Measurements from ENCODE around the gene PPM1J.

Gene PPM1J

DNA sequence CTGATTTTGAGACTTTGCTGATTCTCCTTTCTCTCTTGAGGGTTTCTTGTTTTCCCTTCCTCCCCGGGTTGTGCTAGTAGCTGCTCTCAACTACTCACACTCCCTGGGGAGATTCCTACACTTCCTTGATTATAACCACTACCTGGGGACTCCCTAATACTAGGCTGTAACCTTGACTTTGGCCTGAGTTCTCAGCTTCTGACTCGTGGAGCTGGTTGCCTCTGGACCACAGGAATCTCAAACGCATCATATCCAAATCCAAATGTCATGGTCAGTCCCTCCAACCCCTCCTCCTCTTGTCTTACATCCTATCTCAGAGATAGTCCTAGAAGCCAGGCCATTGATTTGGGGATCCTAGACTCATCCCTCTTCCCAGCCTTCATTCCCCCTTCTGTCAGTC lies 28.7 kb downstream of the PPM1J start:
- no peak for DNase-seq

DNA sequence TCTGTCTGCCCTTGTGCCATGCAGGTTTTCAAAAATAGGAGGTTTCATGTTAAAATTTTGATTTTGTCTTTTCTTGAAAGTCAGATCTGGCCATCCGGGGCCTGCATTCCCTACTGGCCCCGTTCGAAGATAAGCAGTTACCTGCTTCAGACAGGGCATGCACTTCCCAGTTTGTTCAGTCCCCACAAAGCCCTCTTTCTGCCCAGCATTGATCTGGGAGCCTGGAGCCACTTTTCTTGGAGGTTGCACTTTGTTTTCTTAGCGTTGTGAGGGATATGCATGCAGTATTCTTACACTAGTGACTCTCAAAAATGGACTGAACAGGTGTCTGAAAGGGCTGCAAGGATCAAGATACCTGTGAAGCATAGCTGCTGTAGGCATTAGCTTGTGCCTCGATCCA lies 29.2 kb downstream of the PPM1J start:
- no peak for DNase-seq

DNA sequence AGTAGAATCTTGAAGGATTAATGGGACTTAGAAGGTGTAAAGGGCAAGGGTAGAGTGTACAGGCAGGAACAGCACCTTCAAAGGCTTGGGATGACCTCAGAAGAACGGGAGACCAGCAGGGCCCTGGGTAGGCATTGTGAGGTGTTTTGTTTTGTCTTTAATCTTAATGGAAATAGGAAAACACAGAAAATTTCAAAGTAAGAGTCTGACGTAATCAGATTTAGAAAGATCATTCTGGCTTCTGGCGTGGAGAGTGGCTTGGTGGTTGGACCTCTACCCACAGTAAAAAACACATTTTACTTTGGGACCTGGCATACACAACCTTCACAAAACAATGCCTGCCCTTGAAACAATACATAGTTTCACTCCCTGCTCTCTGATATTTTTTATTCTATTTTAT lies 36.5 kb downstream of the PPM1J start:
- DNase-seq, result no peak

DNA sequence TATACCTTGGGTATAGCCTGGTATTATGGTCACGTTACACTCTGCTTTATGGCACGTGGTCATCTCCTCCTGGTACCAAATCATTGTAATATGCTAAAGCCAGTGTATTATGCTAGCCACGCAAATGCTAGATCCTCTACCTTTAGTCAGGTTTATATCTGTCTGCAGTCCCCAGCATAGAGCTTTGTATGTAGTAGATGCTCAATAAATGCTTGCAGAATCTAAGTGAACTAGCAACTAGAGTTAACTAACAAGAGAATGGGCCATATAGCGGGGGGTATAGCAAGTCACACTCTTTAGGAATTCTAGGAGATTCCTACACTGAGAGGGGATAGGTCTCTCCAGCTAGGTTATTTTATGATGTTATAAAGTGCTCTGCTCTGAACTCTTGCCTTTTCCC lies 37.6 kb downstream of the PPM1J start:
- no peak for DNase-seq

DNA sequence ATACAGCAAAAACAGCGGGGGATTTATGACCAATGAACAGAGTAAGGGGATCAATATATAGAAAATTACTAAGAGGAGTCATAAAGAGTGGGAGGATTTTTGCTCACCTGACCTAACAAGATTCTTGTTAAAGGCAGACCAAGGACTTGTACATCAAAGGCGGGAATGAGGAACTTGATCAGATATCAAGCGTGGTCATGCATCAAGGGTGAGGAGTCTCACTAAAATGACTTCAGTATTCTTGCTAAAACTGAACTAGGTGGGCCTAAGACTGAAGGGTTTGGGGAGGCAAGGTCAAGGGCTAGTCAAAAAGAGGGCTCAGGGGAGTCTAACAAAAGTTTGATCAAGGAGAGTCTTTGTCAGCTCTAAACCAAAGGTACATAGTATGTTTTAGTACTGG lies 38.6 kb downstream of the PPM1J start:
- DNase-seq, result no peak

DNA sequence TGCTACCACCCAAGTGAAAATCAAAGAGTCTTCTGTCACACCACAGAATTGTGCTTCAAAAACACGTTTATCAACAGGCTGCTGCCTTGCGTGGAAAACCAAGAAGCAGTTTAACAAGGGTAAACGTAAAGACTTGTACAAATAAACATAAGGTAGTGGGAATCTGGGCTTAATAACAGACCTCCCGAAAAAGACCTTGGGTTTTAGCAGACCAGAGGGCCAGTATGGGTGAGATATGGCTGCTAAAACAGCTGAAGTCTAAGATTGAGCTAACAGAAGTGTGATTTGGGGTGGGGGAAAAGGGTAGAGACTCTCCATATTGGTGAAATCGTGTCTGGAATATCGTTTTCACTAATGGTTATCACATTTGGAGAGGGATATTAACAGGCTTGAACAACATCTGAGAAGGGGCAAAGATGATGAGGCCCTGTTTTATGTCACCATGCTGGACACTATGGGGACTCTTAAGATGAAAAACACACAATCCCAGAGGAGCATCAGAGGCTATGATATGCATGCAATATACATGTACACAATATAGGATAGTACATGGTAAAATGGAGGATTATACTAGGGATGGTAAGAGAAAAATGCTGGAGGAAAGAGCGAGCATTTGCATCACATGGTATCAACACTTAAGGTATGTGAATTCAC lies 39.3 kb downstream of the PPM1J start:
- no peak for DNase-seq

DNA sequence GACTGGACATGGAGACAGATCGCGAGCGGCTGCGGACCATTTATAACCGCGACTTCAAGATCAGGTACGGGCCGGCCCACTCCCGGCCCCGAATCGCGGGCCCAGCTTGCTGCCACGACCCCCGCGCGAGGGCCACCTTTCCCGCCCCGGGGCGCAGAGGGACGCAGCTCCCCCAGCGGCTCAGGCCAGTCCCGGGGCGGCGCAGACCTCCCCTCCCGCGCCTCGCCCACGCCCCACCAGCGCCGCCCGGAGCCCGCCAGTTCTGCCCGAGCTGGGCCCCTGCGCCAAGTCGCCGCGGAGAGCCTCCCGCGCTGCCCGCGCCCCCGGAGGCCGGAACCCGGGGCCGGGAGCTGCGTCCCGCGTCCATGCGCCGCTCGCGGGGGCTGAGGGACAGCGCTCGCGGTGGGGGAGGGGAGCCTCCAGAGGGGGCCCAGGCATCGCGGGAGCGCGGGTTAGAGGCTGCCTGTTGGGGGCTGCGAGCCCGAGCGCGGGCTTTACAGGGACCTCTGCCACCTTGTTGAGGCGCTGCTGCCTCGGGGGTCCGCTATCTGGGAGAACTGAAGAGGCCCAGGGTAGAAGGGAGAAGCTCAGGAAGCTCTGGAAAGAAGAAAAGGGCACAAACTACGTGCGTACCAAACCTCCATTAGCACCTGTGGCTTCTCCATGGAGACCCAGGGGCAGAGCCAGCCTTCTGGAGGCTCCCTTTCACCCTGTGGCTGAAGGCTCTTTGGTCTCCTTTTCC lies 40.0 kb downstream of the PPM1J start:
- no peak for DNase-seq

DNA sequence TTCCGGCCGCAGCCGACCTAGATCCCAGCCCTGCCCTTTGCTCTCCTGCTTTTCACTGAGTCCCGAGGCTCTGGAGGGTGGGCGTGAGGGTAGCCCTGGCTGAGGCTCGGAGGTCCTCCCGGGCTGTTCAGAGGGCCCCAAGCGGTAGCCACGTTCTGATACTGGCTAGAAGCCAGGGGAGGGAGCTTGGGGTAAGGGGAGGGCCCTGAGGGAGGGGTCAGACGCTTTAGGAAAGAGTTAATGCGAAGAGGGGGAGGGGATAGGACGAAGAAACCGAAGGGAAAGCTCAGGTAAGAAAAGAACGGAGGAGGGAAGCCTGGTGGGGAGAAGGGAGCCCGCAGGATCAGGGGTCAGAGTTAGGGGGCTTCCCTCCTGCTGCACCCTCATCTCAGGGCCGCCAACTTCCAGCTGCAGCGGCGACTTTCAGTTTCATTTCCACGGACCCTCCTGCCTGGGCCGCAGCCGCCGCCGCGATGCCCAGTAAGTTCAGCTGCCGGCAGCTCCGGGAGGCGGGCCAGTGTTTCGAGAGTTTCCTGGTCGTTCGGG lies 40.6 kb downstream of the PPM1J start, which contains the start of gene MOV10:
MOV10 (plus strand) TSS at position 220 of the 546 bp plus-strand sequence; CDS start at position 474, 254 bp downstream.
- DNase-seq, result peak; percentile 70

DNA sequence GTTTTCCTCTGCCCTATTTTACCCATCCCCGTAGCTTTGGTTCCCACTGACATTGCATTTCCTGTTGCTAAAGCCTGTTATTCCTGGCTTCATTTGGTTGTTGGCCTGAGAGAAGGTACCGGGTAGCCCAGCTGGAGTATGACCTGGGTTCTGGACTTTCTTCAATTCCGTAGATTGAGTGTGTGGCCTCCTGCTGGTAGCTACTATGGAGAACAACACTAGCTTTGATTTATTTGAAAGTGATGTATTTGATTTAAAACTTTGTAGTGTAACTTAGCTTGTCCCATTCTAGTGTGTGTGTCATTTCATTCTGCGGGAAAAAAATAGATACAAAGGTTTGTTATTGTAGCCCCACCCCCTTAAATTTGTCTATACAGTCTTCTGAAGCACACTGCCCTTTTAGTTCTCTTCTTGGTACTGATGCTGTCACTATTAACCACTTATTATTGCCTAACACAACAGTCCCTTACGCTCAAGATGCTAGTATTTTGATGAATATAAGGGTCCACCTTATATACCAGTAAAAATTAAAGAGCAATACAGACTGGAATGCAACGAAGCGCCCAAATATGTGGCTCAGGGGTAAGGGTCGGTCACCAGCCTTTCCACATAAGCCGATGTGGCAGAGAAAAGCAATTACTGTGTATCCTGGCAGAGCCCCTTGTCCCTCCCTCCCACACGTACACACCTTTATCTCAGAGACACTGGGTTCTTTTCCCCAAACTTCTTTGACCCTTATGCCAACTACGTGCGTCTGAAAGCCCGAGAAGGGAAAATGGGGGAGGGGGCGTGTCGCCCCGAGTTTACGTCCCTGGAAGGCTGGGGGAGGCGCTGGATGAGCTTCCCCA lies 41.3 kb downstream of the PPM1J start:
- peak; percentile 58 for DNase-seq

DNA sequence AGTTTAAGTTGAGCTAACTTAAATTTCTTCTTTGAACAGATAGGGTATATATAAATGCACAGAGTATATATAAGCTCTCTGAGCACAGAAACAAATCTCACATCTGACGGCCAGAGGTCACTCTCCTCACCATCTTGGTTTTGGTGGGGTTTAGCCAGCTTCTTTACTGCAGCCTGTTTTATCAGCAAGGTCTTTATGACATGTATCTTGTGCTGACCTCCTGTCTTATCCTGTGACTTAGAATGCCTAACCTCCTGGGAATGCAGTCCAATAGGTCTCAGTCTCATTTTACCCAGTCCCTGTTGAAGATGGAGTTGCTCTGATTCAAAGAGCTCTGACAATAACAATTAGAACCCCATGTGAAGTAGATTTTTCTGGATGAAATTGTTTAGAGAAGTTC lies 42.3 kb downstream of the PPM1J start:
- DNase-seq, result no peak

DNA sequence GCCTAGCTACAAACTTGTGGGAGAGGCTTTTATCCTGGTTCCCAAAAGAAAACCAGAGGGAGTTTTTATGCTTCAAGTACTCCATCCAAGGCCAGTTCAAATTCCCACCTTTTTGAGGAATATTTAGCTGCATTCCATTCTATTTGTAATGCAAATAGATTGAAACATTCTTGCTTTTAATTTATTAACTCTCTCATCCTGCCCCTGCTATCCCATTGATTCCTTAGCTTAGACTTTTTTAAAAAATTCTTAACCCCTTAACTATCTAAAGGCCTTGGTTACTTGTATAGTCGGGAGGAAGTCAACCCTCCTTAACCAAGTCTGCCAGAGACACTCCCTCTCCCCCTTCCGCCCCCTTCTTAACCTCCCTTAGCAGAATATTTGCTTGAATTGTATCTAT lies 43.1 kb downstream of the PPM1J start:
- no peak for DNase-seq

DNA sequence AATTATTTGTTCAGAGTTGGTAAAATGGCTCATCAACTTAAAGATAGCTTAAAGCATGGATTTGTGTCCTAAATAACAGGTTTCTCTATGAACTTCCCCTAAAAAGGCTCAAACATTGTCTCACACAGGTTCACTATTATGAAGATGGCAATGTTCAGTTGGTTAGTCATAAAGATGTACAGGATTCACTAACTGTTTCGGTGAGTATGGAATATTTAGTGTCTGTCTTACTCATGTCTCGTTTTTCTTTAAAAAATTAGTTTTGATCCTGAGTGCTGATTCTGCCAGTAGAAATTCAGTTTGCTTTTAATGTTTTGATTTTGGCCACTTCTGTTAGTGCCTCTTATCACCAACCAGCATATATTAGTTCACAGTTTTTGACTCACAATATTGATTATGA lies 48.2 kb downstream of the PPM1J start:
- no peak for DNase-seq

DNA sequence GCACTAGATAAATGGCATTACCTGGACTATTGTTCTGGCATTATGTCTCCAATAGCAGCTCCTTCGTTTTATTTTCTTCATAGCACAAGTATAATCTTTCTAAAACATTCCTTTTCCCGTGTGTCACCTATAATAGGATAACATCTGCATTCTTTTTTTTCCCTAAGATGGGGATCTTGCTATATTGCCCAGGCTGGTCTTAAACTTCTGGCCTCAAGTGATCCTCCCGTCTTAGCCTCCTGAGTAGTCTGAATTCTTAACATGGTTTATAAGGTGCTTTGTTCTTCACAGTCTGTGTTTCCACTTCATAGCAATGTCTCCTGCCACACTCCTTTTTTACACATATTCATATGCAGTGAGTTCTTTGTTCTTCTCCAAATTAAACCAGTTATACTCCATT lies 49.3 kb downstream of the PPM1J start:
- DNase-seq, result no peak
